K562 (cell line): ENCODE results near the gene LSM4. TPM values are rescaled to one million over a fixed set of nuclear protein-coding genes. Genes with fewer than 3 reads are reported as not detected.
A peak's percentile ranks its signal among the peaks of the same experiment; 100 is the strongest.

Experiments used
- BRCA1 ChIP-seq, 2 experiments: fragments of 450-650 bp in 1 of 2; sonication (generic) in 1 of 2; formaldehyde crosslinking in 1 of 2; IDR thresholded peaks; 2 replicates each; pipeline versions ENCODE4 v1.5.0 to v1.6.1; 2017 to 2020; ENCODE audit warnings: mild to moderate bottlenecking in 1 of 2, missing genetic modification reagents in 1 of 2
- EP400 ChIP-seq: fragments of 450-650 bp; IDR thresholded peaks from 2 replicates; pipeline ENCODE4 v1.6.1; 2017; ENCODE audit warnings: antibody characterized with exemption, mild to moderate bottlenecking, moderate library complexity
- FOXJ3 ChIP-seq: sonication (generic); formaldehyde crosslinking; IDR thresholded peaks from 2 replicates; pipeline ENCODE4 v1.4.0; 2020; ENCODE audit warnings: mild to moderate bottlenecking, missing genetic modification reagents
- GTF2A2 ChIP-seq: IDR thresholded peaks from 2 replicates; pipeline ENCODE4 v1.6.1; 2016; ENCODE audit warnings: mild to moderate bottlenecking, missing genetic modification characterization, missing compliant biosample characterization
- POLR2AphosphoS5 ChIP-seq: IDR thresholded peaks from 2 replicates; pipeline ENCODE4 v1.6.1; 2011; ENCODE audit warnings: mild to moderate bottlenecking, low read depth, low read length, moderate library complexity; ENCODE audit not compliant: control insufficient read depth, insufficient read depth
- POLR3A ChIP-seq: IDR thresholded peaks from 2 replicates; pipeline ENCODE4 v1.6.1; 2011; ENCODE audit warnings: borderline replicate concordance, mild to moderate bottlenecking, moderate library complexity; ENCODE audit not compliant: insufficient read length, insufficient read depth; ENCODE audit errors: extremely low read depth
- PYGO2 ChIP-seq: fragments of 450-650 bp; IDR thresholded peaks from 2 replicates; pipeline ENCODE4 v1.6.1; 2016; ENCODE audit warnings: mild to moderate bottlenecking, missing genetic modification characterization, moderate library complexity, missing compliant biosample characterization
- RBBP5 ChIP-seq: fragments of 200-600 bp; sonication (generic); IDR thresholded peaks from 2 replicates; pipeline ENCODE4 v1.6.1; 2012; ENCODE audit warnings: borderline replicate concordance, mild to moderate bottlenecking, low read length, control low read depth, inconsistent platforms; ENCODE audit not compliant: insufficient read depth, poor library complexity, severe bottlenecking
- SAFB2 ChIP-seq: fragments of 200-400 bp; formaldehyde crosslinking; IDR thresholded peaks from 2 replicates; pipeline ENCODE4 v1.6.1; 2018; ENCODE audit warnings: borderline replicate concordance, low read length, low read depth, moderate library complexity; ENCODE audit not compliant: severe bottlenecking
- SAP30 ChIP-seq: fragments of 200-600 bp; sonication (generic); IDR thresholded peaks from 2 replicates; pipeline ENCODE4 v1.6.1; 2012; ENCODE audit warnings: borderline replicate concordance, low read depth, mild to moderate bottlenecking, moderate library complexity, low read length, control low read depth, inconsistent platforms; ENCODE audit not compliant: insufficient read depth, poor library complexity, severe bottlenecking
- SPI1 ChIP-seq: IDR thresholded peaks from 2 replicates; pipeline ENCODE4 v1.6.1; 2011; ENCODE audit warnings: low read depth, low read length, control low read depth, borderline replicate concordance
- SREBF1 ChIP-seq: fragments of 150-350 bp; IDR thresholded peaks from 2 replicates; pipeline ENCODE4 v1.6.1; 2014; ENCODE audit warnings: antibody characterized with exemption, low read depth, low read length, borderline replicate concordance
- TCF7L2 ChIP-seq: fragments of 150-350 bp; IDR thresholded peaks from 2 replicates; pipeline ENCODE4 v1.6.1; 2016; ENCODE audit warnings: low read depth, mild to moderate bottlenecking, low read length, moderate library complexity
- ZBTB40 ChIP-seq, 2 experiments: fragments of 450-650 bp in 1 of 2; sonication (generic) in 1 of 2; formaldehyde crosslinking in 1 of 2; IDR thresholded peaks; 2 replicates each; pipeline versions ENCODE4 v1.7.1 to v1.9.0; 2016 to 2022; ENCODE audit warnings: inconsistent platforms in 1 of 2, mild to moderate bottlenecking in 1 of 2, missing genetic modification reagents in 1 of 2
- ZNF41 ChIP-seq: fragments of 250-450 bp; sonication (Bioruptor Pico); conservative IDR thresholded peaks from 2 replicates; pipeline ENCODE4 v1.4.0; 2020; ENCODE audit warnings: mild to moderate bottlenecking
- ZNF561 ChIP-seq: fragments of 450-650 bp; formaldehyde crosslinking; conservative IDR thresholded peaks from 2 replicates; pipeline ENCODE4 v1.4.0; 2020; ENCODE audit warnings: mild to moderate bottlenecking, moderate library complexity
- ZNF586 ChIP-seq: fragments of 450-650 bp; formaldehyde crosslinking; conservative IDR thresholded peaks from 2 replicates; pipeline ENCODE4 v1.4.0; 2020; ENCODE audit warnings: mild to moderate bottlenecking, moderate library complexity
- polyA plus RNA-seq, 8 experiments: library from polyadenylated mRNA; depleted of rRNA in 4 of 8; stranded (reverse) in 5 of 8; unstranded in 3 of 8; fragments of >200 nt; fragmentation: Nextera tagmentation in 2 of 8; fragmentation: Illumina TruSeq in 1 of 8; extraction: Ambion mirVana in 2 of 8; extraction: Trizol in 1 of 8; gene quantifications; 2 replicates each; pipeline versions ENCODE4 v1.2.1 to v1.2.3, GENCODE V29; 2011 to 2014; ENCODE audit warnings: inconsistent platforms in 1 of 8, missing spikeins in 1 of 8
- total RNA-seq, 7 experiments: library from RNA; depleted of rRNA in 6 of 7; stranded (reverse); fragments of >200 nt in 6 of 7; fragmentation: Illumina TruSeq in 2 of 7; extraction: Trizol in 2 of 7; gene quantifications; 2 replicates each; pipeline versions ENCODE4 v1.2.1 to v1.2.3, GENCODE V29; 2011 to 2021; ENCODE audit warnings: low replicate concordance in 1 of 7

LSM4 gene
- total and polyA plus RNA-seq, 9 of the 15 experiments (the other 6 are each of a cell fraction or from before 2014, with no cell fraction given): 11.9 to 763 (median 202) TPM

- TF ChIP-seq PYGO2 (tag) (no peak), RBBP5 (no peak), ZBTB40 (IDR thresholded peaks at IDR 0.05) (peak; percentile 55), ZBTB40 (CRISPR knock-in tag; IDR thresholded peaks at IDR 0.05) (no peak), ZNF586 (CRISPR knock-in tag) (no peak), ZNF561 (CRISPR knock-in tag) (no peak), POLR2AphosphoS5 (peak; percentile 54; the same call in 1 of the 2 replicates), SAP30 (no peak), FOXJ3 (no peak), GTF2A2 (tag) (no peak), POLR3A (no peak), SREBF1 (no peak), SPI1 (no peak), BRCA1 (IDR thresholded peaks at IDR 0.05) (no peak), BRCA1 (CRISPR knock-in tag; IDR thresholded peaks at IDR 0.05) (no peak), ZNF41 (0 out of 2 replicates have a peak, but pooled peaks have one; percentile 3), EP400 (peak; percentile 78), SAFB2 (no peak), TCF7L2 (no peak)
Observed at GRCh38 chr19:18317961-18318800, 4.7 kb downstream of the LSM4 start (continued).
